GM18498 (cell line): ENCODE results near the gene CNTFR.

ENCODE experiments used
- ATAC-seq: cut with Tn5 transposase; IDR thresholded peaks from one replicate; pipeline ENCODE4 v1.9.1; 2021; ENCODE audit warnings: mild to moderate bottlenecking, moderate library complexity; ENCODE audit not compliant: unreplicated experiment

Gene CNTFR

GRCh38 chr9:34620061-34620994, 30.8 kb upstream of the CNTFR start, which contains the start of gene DCTN3:
Gene DCTN3 (minus strand): TSS chr9:34620495. CDS start chr9:34620464, 31 bp downstream.
- ATAC-seq: peak; percentile 98

- ATAC-seq: no peak
Observed at GRCh38 chr9:34615132-34615531, 25.6 kb upstream of the CNTFR start.

GRCh38 chr9:34612788-34613390, 23.4 kb upstream of the CNTFR start:
- ATAC-seq: no peak

- ATAC-seq: peak; percentile 89
Observed at GRCh38 chr9:34611811-34612787, 22.6 kb upstream of the CNTFR start, which contains the start of gene RPP25L. Gene RPP25L (minus strand): TSS chr9:34612097. CDS start chr9:34611296, 801 bp downstream.

- peak; percentile 7 for ATAC-seq
Observed at GRCh38 chr9:34611251-34611810, 21.8 kb upstream of the CNTFR start.

GRCh38 chr9:34610434-34611206, 21.1 kb upstream of the CNTFR start:
- no peak for ATAC-seq

GRCh38 chr9:34607331-34607730, 17.8 kb upstream of the CNTFR start:
- no peak for ATAC-seq

GRCh38 chr9:34606905-34607304, 17.4 kb upstream of the CNTFR start:
- ATAC-seq: no peak

GRCh38 chr9:34606190-34606589, 16.7 kb upstream of the CNTFR start:
- no peak for ATAC-seq

- ATAC-seq: peak; percentile 75
Observed at GRCh38 chr9:34603610-34604231, 14.2 kb upstream of the CNTFR start.

- no peak for ATAC-seq
Observed at GRCh38 chr9:34601937-34602573, 12.5 kb upstream of the CNTFR start.

GRCh38 chr9:34600908-34601307, 11.4 kb upstream of the CNTFR start:
- ATAC-seq: no peak

GRCh38 chr9:34599546-34599945, 10.0 kb upstream of the CNTFR start:
- ATAC-seq: no peak

- no peak for ATAC-seq
Observed at GRCh38 chr9:34594177-34594576, 4.7 kb upstream of the CNTFR start.

- no peak for ATAC-seq
Observed at GRCh38 chr9:34592895-34593601, 3.5 kb upstream of the CNTFR start.

- no peak for ATAC-seq
Observed at GRCh38 chr9:34591917-34592866, 2.7 kb upstream of the CNTFR start.
